HG03060 (cell line): ENCODE results near the gene CYTH1.
"Not testable (repeated sequence)": the region's sequence is repeated elsewhere in the genome, so short reads cannot be mapped to it uniquely, and the experiment has no call there.

Source experiments
- ATAC-seq: cut with Tn5 transposase; IDR thresholded peaks from one replicate; pipeline ENCODE4 v1.9.1; 2021; ENCODE audit warnings: low read depth, moderate number of reproducible peaks; ENCODE audit not compliant: unreplicated experiment

CYTH1 gene

DNA sequence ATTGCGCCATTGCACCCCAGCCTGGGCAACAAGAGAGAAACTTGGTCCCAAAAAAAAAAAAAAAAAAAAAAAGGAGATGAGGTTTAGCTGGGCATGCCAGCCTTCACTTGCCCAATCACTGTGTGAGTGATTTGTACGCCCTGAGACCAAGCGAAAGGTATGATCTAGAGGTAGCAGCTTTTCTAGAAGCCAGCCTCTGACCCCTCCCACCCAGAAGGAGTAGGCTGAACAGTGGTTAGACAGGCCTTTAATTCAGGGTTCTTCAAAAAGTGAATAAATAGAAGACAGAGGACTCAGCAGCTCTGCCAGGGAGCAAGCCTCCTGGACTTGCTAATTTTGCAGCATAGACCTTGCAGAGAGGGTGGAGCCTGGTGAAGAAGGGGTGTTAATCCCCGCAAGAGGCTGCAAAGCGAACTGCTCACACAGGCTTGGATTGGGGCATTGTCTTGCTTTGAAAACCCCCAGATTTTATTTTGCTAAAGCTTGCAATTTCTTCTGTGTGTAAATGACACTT lies 7.1 kb upstream of the CYTH1 start:
- no peak for ATAC-seq

DNA sequence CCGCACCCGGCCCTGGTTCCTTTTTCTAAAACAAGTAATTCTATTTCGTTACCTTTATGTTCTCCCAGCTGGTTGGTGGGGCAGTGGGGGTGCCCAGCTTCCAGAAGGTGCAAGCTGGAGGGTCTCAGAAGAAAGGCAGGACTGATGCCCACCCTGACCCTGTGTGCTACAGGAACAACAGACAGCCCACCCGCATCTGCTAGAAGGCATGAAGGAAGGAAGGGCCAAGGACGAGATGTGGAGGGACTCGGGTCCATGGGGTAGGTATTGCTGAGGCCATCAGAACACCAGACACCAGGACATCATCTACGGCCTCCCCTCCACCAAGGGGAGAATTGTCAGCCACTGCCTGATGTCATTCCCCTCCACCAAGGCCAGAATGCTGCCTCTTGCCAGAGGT lies 6.4 kb upstream of the CYTH1 start:
- no peak for ATAC-seq

DNA sequence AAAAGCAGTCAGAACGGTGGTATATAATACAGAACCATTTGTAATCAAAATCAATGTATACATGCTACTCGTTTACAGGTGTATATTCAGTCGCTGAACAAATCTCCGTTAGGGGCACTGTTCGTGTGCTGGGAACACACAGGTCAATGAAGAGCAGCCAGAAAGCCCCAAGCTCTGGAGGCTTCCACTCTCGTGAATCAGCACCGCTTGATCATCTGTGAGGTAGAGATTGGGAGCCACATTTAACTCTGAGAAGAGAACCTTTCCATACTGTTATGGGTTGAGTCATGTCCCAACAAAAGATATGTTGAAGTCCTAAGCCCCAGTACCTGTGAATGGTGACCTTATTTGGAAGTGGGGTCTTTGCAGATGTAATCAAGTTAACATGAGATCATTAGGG lies 5.4 kb upstream of the CYTH1 start:
- ATAC-seq = no peak

DNA sequence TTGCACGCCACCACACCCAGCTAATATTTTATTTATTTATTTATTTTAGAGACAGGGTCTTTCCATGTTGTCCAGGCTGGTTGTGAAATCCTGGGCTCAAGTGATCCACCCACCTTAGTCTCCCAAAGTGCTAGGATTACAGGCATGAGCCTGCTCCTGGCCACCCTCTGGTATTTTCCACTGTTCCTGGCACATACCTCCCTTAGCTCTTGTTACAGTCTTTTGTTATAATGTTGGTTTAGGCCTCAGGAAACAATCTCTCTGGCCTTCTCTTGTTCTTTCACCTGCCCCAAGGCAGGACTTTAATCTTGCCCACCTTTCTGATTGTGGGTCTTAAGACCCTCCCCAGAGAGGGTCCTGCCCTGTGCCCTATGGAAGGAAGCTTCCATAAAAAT lies 3.6 kb upstream of the CYTH1 start:
- no peak for ATAC-seq

DNA sequence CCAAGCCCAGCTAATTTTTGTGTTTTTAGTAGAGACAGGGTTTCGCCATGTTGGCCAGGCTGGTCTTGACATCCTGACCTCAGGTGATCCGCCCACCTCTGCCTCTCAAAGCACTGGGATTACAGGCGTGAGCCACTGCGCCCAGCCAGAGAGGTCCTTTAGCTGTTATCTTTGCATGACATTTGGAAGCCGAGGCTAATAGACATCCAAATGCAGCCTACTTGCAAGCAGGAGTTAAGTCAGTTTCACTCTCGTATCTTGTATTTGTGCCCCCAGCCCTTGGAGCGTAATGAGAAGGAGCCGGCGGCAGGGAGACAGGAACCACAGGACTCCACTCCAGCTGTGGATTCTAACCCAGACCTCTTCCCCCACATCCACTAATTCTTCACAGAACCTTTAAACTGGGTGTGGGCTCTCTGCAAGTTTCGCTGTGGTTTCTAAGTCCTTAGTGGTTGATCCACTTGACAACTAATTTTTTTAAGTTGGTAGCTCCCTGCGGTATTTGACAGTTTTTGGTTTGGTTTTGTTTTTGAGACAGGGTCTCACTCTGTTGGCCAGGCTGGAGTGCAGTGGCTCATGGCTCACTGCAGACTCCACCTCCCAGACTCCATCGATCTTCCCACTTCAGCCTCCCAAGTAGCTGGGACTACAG lies 3.1 kb upstream of the CYTH1 start:
- ATAC-seq = no peak

DNA sequence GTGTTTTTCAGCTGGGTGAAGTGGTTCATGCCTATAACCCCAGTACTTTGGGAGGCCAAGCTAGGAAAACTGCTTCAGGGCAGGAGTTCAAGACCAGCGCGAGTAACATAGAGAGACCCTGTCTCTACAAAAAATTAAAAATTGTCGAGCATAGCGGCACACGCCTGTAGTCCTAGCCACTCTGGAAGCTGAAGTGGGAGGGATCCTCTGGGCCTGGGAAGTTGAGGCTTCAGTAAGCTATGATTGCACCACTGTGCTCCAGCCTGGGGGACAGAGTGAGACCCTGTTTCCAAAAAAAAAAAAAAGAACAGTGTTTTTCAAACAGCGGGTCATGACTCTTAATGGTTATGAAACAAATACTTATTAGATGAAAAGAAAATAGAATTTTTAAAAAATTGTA lies 2.3 kb upstream of the CYTH1 start:
- no peak for ATAC-seq

DNA sequence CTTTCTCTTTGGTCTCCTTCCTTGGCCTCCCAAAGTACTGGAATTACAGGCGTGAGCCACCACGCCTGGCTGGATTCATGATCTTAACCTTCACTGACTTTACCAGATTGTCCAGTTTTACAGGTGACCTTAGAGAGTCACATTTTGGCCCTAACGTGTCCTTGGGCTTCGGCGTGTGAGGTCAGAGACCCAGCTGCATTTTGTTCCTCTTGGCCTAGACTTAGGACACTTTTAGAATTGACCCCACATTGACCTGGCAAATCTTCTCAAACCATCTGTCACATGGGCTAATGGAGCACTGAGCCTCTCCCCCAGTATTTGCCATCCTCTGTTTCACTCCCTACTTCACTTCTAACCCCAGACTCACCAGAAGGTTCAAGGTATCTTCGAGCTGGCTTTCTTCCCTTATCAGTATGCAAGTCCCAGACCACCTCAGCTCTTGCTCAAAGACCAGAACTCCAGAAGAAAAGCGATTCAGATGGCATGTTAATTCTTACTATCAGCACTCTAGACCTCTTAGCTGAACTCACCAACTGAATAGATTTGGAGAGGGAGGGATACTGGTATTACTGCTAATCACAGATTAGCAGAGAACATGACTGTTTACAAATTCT lies 1.7 kb upstream of the CYTH1 start:
- ATAC-seq = no peak

DNA sequence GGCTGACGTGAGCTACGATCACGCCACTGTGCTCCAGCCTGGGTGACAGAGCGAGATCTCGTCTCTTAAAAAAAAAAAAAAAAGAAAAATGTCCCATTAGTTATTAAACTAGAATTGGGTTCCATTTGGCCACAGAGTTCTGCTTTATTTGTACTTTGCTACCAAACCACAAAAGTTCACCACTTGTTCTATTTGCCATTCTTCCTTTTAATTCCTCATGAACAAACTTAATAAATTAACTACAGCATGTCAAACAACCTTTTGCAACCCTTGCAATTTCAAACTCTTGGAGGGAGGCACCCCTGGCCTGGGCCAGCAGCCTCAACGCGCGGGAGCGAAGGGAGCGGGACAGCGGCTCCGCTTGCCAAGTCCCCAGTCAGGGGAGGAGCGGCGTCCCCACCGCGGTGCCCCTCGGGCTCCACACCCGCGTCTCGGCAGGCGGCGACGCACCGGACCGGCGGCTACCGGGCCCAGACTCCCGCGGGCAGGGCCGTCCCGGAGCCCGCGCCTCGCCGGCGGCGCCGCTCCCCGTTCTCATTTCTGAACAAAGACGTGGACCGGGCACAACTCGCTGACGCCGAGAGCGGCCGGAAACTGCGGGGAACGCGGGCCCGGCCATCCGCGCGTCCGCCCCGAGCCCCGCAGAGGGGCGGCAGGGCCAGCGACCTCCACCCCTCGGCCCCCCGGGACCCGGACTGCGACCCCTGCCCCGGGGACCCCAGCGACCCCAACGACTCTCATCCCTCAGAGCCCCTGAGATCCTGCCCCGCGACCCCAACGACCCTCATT lies 775 bp downstream of the CYTH1 start:
- no peak for ATAC-seq

DNA sequence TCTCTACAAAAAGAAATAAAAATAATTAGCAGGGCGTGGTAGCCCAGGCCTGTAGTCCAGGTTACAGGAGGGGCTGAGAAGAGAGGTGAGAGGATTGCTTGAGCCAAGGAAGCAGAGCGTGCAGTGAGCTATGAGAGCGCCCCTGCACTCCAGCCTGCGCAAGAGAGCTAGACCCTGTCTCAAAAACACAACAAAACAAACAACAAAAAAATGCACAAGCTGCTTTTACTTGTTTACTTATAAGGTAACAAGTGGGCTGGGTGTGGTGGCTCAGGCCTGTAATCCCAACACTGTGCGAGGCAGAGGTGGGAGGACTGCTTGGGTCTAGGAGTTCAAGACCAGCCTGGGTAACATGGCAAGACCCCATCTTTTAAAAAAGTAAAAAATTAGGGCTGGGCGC lies 1.7 kb downstream of the CYTH1 start:
- no peak for ATAC-seq

DNA sequence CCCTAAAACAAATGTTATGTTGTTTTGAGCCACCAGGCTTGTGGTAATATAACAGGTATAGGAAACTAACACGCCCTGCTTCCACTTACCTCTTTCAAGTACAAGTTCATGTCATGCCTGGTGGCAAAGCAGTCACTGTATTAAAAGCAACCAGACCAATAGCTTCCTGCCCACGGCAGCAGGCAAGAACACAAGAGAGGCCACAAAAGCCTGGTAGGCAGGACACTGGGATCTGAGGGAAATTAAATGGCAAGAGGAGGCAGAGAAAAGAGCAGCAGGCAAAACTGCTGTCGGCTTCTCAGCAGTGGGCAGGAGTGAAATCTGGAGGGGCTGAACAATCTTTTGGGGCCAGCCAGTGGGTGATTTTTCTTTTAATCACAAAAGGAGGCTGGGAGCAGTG lies 2.2 kb downstream of the CYTH1 start:
- no peak for ATAC-seq

DNA sequence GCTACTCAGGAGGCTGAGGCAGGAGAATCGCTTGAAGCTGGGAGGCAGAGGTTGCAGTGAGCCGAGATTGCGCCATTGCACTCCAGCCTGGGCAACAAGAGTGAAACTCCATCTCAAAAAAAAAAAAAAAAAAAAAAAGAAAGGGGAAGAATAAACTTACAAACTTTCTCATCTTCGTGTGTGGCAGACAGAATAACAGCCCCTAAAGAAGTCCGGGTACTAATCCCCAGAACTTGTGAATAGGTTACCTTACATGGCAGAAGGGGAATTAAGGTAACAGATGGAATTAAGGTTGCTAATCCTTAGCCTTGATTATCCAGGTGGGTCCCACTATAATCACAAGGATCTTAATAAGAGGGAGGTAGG lies 2.8 kb downstream of the CYTH1 start:
- ATAC-seq = not testable (repeated sequence)

DNA sequence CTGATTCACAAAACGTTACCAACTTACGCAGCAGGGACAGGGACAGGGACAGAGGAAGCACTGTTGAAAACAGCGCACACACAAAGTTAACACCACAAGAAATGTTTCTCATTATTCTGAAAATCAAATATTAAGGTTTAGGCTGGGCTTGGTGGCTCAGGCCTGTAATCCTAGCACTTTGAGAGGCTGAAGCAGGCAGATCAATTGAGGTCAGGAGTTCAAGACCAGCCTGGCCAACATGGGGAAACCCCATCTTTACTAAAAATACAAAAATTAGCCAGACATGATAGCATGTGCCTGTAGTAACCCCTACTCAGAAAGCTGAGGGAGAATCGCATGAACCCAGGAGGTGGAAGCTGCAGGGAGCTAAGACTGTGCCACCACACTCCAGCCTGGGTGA lies 4.2 kb downstream of the CYTH1 start:
- ATAC-seq = no peak

DNA sequence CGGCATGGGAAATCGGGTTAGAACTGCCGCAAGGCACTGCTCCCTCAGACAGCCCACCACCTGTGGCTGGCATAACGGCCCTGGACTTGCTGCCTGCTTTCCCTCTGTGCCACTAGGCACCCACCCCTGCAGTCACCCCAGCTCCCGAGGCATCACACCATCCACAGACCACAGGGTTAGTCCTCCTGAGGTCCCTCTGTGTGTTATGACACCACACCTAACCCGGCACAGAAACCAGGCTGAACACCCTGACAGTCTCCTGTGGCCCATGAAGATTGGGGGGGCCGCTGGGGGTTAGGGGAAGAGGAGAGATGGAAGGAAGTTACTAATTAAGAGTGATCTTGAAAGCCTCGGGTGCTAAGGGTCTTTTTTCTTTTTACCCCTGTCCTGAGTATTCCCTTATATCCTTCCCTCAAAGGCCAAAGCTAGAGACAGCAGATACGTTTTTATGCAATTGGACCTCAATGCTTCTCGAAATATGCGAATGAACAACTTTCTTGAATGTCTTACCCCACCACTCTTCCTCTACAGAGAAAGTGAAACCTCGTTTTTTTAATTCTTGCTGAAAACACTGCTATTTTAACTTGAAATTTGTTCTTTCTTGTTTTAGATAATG lies 7.0 kb downstream of the CYTH1 start:
- ATAC-seq = no peak

DNA sequence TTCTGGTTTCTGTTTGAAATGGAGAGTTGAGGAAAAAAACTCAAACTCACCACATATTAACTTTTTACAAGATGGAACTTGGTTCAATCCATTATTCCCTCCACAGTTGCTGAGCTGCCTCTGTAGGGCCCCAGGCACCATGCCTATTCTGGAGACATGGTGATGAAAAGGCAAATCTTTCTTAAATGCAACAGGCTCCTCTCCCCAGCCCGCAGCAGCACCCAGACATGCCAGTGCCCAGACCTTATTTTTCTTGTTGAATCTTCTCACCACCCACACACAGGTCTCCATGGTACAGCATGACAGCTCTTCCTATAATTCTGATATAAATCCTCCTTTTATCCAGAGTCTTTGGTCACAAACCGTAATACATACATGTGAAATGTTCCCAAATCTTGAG lies 7.6 kb downstream of the CYTH1 start:
- ATAC-seq = no peak

DNA sequence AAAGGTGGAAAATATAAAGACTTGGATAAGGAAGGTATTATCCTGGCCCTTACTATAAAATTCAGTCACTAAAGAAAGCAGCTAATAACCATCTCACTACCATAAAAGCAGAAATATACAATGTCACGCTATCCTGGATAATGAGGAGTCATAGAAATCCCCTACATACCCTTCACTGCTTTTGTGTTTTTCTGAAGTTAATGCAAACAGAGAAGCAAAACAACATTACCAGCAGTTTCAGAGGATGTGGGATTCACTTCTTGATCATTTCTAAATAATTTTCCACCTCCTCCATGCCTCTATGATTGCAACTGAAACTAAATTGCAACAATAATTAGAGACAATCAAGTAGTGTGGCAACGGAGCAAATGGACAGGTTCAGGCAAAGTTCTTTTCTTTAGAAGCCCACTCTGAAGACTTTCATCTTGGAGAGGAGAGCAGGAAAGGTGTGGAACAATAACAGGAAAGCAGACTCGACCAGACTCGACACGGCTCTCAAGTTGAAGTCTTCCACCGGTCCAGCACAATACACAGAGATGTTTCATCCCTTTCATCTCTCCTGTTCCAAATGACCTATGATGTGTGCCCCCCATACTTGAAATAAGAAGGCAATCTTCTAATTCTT lies 10.2 kb downstream of the CYTH1 start:
- ATAC-seq = no peak

DNA sequence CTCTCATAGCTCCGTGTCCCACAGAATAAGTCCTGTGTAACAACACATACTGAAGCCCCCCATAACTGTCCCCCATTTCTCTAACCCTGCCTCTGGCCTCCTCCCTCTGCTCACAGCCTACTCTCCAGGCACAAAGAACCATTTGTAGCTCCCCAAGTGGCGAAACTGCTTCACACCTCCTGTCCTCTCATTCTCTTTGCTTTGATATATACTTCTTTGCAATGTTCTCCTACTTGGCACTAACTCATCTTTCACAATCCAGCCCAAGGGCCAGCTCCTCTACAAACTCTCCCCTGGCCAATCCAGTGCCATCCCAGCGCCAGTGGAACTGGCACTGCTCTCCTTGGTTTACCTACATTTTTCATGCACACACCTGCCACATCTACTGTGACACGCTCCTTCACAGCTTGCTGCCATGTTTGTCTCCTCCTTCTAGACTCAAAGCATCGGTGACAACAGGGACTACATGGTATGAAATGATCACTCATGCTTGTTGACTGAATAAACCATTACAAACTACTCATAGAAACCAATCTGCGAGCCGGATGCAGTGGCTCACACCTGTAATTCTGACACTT lies 12.8 kb downstream of the CYTH1 start:
- ATAC-seq = no peak

DNA sequence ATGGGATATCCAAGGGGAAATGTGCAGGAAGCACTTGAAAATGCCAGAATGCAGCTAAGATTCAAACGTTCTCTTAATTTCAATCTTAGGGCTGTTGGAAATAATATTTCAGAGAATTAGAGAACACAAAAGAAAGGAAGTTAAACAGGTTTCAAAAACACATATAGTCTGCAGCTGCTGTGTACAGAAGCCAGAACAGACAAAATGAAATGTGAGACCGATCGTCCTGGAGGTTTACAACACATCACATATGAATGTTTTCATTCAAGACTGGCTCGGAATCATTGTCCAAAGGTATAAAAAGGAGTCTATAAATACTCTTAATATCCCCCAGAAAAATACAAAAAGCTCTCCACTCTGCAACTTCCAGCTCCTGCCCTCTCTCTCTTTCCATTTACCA lies 14.3 kb downstream of the CYTH1 start:
- ATAC-seq = no peak

DNA sequence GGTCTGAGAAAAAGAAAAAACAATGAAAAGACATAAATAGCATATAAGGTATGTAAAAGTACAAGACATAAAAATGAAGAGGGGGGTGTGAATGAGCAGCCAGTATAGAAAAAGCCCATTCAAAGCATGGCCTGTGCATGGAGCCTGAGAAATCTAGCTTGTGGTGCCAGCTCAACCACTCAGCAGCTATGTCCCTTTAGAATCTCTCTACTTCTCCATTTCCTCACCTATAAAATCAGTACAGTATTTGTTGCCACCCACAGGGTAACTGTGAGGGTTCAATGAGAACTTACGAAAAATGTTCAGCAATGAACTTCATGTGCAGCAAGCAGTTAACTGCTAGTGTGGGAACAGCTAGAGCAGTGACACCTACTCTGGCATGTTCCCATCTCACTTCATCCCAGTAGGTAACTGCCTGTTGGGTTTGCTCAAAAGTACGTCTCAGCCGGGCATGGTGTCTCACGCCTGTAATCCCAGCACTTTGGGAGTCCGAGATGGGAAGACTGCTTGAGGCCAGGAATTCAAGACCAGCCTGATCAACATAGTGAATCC lies 15.3 kb downstream of the CYTH1 start:
- ATAC-seq = no peak

DNA sequence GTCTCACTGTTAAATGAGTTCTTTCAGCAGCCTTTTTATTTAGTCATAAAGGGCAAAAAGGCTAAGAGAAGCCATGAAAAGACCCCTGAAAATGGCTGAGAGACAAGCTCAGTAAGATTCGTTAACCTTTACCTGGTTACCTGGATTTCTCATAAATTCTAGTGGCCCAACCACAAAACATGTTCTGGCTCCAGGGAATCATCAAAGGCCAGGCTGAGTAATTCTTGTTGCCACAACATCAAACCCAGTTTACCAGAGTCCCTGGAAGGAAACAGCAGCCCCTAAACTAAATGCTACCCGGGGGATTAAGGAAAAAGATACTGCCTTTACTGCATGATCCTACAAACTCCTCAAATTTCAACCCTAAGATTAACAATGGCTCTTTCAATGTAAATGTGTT lies 15.8 kb downstream of the CYTH1 start:
- ATAC-seq = no peak

DNA sequence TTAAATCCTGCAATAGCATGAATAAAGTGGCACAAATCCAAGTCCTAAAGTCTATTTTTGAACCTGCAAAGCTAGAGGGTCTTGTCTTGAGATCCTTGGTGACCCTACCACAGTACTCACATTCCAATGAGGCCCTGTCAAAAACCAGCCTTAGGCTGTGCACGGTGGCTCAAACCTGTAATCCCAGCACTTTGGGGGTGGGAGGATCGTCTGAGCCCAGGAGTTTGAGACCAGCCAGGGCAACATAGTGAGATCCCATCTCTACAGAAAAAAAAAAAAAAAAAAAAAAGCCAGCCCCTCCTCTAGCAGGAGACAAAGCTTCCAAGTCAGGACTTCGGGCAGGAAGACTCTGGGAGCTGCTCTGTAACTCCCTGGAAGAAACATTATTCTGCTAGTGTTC lies 16.3 kb downstream of the CYTH1 start:
- ATAC-seq = no peak
